H9 (cell line): ENCODE measurements around the gene LAYN. TPM values are rescaled to one million over a fixed set of nuclear protein-coding genes. Genes with fewer than 3 reads are reported as not detected.

Experiments
- DNase-seq: peaks from one replicate; pipeline ENCODE4 v3.0.0-alpha.2; 2017
- H2AFZ ChIP-seq: one replicate; pipeline ENCODE4 v1.6.1; 2013; ENCODE audit warnings: mild to moderate bottlenecking, low read length, control low read depth, moderate library complexity
- H2AK5ac ChIP-seq: 2 replicates; pipeline ENCODE4 v1.6.1; 2013; ENCODE audit warnings: low read length, control low read depth, mixed read lengths; ENCODE audit not compliant: insufficient read length
- H2BK120ac ChIP-seq: one replicate; pipeline ENCODE4 v1.6.1; 2013; ENCODE audit warnings: low read depth, mild to moderate bottlenecking, low read length, control low read depth, inconsistent platforms; ENCODE audit not compliant: poor library complexity, severe bottlenecking
- H2BK12ac ChIP-seq: 2 replicates; pipeline ENCODE4 v1.6.1; 2013; ENCODE audit warnings: low read length, control low read depth, mixed read lengths, low read depth; ENCODE audit not compliant: insufficient read length
- H2BK15ac ChIP-seq: 2 replicates; pipeline ENCODE4 v1.6.1; 2013; ENCODE audit warnings: low read depth, low read length, control low read depth
- H2BK20ac ChIP-seq: one replicate; pipeline ENCODE4 v1.6.1; 2013; ENCODE audit warnings: low read depth, mild to moderate bottlenecking, low read length, control low read depth, inconsistent platforms; ENCODE audit not compliant: poor library complexity, severe bottlenecking
- H2BK5ac ChIP-seq: 2 replicates; pipeline ENCODE4 v1.6.1; 2013; ENCODE audit warnings: low read length, control low read depth, mixed read lengths; ENCODE audit not compliant: insufficient read length
- H3K14ac ChIP-seq: 2 replicates; pipeline ENCODE4 v1.6.1; 2013; ENCODE audit warnings: low read length, control low read depth; ENCODE audit not compliant: insufficient read depth
- H3K18ac ChIP-seq: 2 replicates; pipeline ENCODE4 v1.6.1; 2013; ENCODE audit warnings: low read depth, mild to moderate bottlenecking, mixed read lengths, low read length, control low read depth; ENCODE audit not compliant: insufficient read length
- H3K23ac ChIP-seq: 2 replicates; pipeline ENCODE4 v1.6.1; 2013; ENCODE audit warnings: low read length, control low read depth, mixed read lengths, low read depth; ENCODE audit not compliant: insufficient read length
- H3K23me2 ChIP-seq: 2 replicates; pipeline ENCODE4 v1.6.1; 2013; ENCODE audit warnings: low read depth, mild to moderate bottlenecking, mixed read lengths, low read length, control low read depth; ENCODE audit not compliant: insufficient read length, poor library complexity, severe bottlenecking
- H3K27ac ChIP-seq: 2 replicates; pipeline ENCODE4 v1.5.1; 2013; ENCODE audit warnings: low read length, control low read depth, mixed read lengths, low read depth; ENCODE audit not compliant: insufficient read length
- H3K27me3 ChIP-seq: 2 replicates; pipeline ENCODE4 v1.6.1; 2013; ENCODE audit warnings: low read length, control low read depth, inconsistent platforms; ENCODE audit not compliant: insufficient read depth
- H3K4ac ChIP-seq: 2 replicates; pipeline ENCODE4 v1.6.1; 2013; ENCODE audit warnings: low read depth, mild to moderate bottlenecking, control low read depth, inconsistent platforms, low read length, moderate library complexity
- H3K4me1 ChIP-seq: 2 replicates; pipeline ENCODE4 v1.6.1; 2013; ENCODE audit warnings: low read length, control low read depth, inconsistent platforms; ENCODE audit not compliant: insufficient read depth
- H3K4me2 ChIP-seq: 2 replicates; pipeline ENCODE4 v1.6.1; 2013; ENCODE audit warnings: low read length, control low read depth, mixed read lengths; ENCODE audit not compliant: insufficient read length, insufficient read depth
- H3K56ac ChIP-seq: 2 replicates; pipeline ENCODE4 v1.6.1; 2013; ENCODE audit warnings: low read depth, mild to moderate bottlenecking, mixed read lengths, low read length, control low read depth; ENCODE audit not compliant: insufficient read length
- H3K79me1 ChIP-seq: 2 replicates; pipeline ENCODE4 v1.6.1; 2013; ENCODE audit warnings: low read depth, mild to moderate bottlenecking, moderate library complexity, low read length, control low read depth, inconsistent platforms; ENCODE audit not compliant: insufficient read depth, poor library complexity, severe bottlenecking
- H3K79me2 ChIP-seq: 2 replicates; pipeline ENCODE4 v1.6.1; 2013; ENCODE audit warnings: low read length, control low read depth, inconsistent platforms; ENCODE audit not compliant: insufficient read depth
- H3K9ac ChIP-seq: 2 replicates; pipeline ENCODE4 v1.6.1; 2013; ENCODE audit warnings: low read length, control low read depth, mixed read lengths; ENCODE audit not compliant: insufficient read length; ENCODE audit errors: extremely low read depth
- H3K9me3 ChIP-seq: one replicate; pipeline ENCODE4 v1.6.1; 2013; ENCODE audit warnings: low read depth, low read length, inconsistent platforms; ENCODE audit not compliant: control insufficient read depth
- H3T11ph ChIP-seq: one replicate; pipeline ENCODE4 v1.6.1; 2013; ENCODE audit warnings: mild to moderate bottlenecking, low read length, control low read depth, inconsistent platforms
- H4K20me1 ChIP-seq: one replicate; pipeline ENCODE4 v1.6.1; 2013; ENCODE audit not compliant: control insufficient read depth, insufficient read length, insufficient read depth
- H4K5ac ChIP-seq: 2 replicates; pipeline ENCODE4 v1.6.1; 2013; ENCODE audit warnings: low read depth, mild to moderate bottlenecking, mixed read lengths, low read length, control low read depth; ENCODE audit not compliant: insufficient read length
- H4K8ac ChIP-seq: replicated peaks from 2 replicates; pipeline ENCODE4 v1.6.1; 2013; ENCODE audit warnings: low read length, control low read depth, mixed read lengths, low read depth; ENCODE audit not compliant: insufficient read length
- H4K91ac ChIP-seq: 2 replicates; pipeline ENCODE4 v1.6.1; 2013; ENCODE audit warnings: low read depth, mild to moderate bottlenecking, moderate library complexity, mixed read lengths, low read length, control low read depth; ENCODE audit not compliant: insufficient read length
- H3K27ac Mint-ChIP-seq, 3 experiments: 2 replicates in 2 of 3; 3 replicates in 1 of 3; pipeline ENCODE4 v1.8.0; 2020 to 2021; ENCODE audit warnings: mixed read lengths in 3 of 3, mild to moderate bottlenecking in 1 of 3, moderate library complexity in 1 of 3
- H3K27me3 Mint-ChIP-seq: 2 replicates; pipeline ENCODE4 v1.8.0; 2021; ENCODE audit warnings: low read depth, mild to moderate bottlenecking, moderate library complexity, mixed read lengths
- H3K36me3 Mint-ChIP-seq, 3 experiments: 2 replicates in 2 of 3; 3 replicates in 1 of 3; pipeline ENCODE4 v1.8.0; 2020 to 2021; ENCODE audit warnings: low read depth in 3 of 3, mixed read lengths in 3 of 3; ENCODE audit not compliant: insufficient read depth in 1 of 3
- H3K4me1 Mint-ChIP-seq, 2 experiments: 2 replicates each; pipeline ENCODE4 v1.8.0; 2020; ENCODE audit warnings: mixed read lengths in 2 of 2
- H3K4me3 Mint-ChIP-seq, 2 experiments: 2 replicates in 1 of 2; 3 replicates in 1 of 2; pipeline ENCODE4 v1.8.0; 2020 to 2021; ENCODE audit warnings: mild to moderate bottlenecking in 2 of 2, mixed read lengths in 2 of 2, moderate library complexity in 1 of 2
- H3K9me3 Mint-ChIP-seq, 2 experiments: 2 replicates in 1 of 2; 3 replicates in 1 of 2; pipeline ENCODE4 v1.8.0; 2020; ENCODE audit warnings: mild to moderate bottlenecking in 2 of 2, mixed read lengths in 2 of 2, moderate library complexity in 1 of 2
- WGBS: extraction: QIAGEN DNeasy Blood & Tissue Kit; methylation state at CpG from one replicate; pipeline ENCODE4 v1.1.7; 2013; ENCODE audit warnings: missing lambda C conversion rate, low lambda C conversion rate, mixed read lengths; ENCODE audit not compliant: insufficient read length; ENCODE audit errors: extremely low coverage; 5-methylcytosine and 5-hydroxymethylcytosine counted together
- total RNA-seq: library from RNA; stranded (reverse); gene quantifications from 2 replicates; pipeline ENCODE4 v1.2.1, GENCODE V29; 2021
- TF ChIP-seq, protein P1 (sequence below): fragments of 200-600 bp; sonication (generic); conservative IDR thresholded peaks from 3 replicates; pipeline ENCODE4 v1.8.0; 2021; ENCODE audit warnings: antibody characterized with exemption, mild to moderate bottlenecking

LAYN gene
- total RNA-seq, 1 experiment from 2014 or later, result 3.1 TPM

DNA sequence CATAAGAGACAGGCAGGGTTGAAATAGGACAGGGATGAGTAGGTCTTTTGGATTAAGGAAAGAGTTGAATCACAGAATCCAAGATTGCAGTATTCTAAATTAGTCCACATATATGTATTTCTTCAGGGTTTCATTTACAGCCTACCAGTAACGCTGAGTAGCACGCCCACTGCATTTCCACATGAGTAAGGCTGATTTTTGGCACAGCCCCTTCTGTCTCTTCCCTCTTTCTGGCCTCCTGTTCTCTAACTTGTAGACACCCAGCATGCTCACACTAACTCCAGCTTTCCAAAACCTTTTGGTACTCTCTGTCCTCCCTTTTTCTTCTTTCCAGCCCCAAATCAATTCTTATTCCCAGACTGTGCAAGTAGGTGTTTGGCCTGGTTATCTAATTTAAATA lies 58.0 kb downstream of the LAYN start:
- no peak overlapping the region for H3K4me3 Mint-ChIP-seq
- Histone ChIP-seq H3K79me1 (no peaks in the 10 kb centered on the region), H3K23me2 (peaks cover 11% of the 10 kb centered on the region), H2BK20ac (no peak overlapping the region), H4K20me1 (no peaks in the 10 kb centered on the region), H3K9ac (no peak overlapping the region), H3K23ac (no peak overlapping the region), H3K79me2 (no peaks in the 10 kb centered on the region), H2BK5ac (no peak overlapping the region), H2BK120ac (no peak overlapping the region), H2AK5ac (no peak overlapping the region), H2BK12ac (no peak overlapping the region), H2BK15ac (no peak overlapping the region), H3K9me3 (no peaks in the 10 kb centered on the region), H3K27me3 (peaks cover 4% of the 10 kb centered on the region; the same call in 1 of the 2 replicates), H3T11ph (no peak overlapping the region), H3K56ac (no peak overlapping the region), H4K91ac (no peak overlapping the region), H3K27ac (no peak overlapping the region), H3K14ac (no peak overlapping the region), H3K4me1 (peaks cover 3% of the 10 kb centered on the region; the same call in 1 of the 2 replicates), H3K4me2 (no peak overlapping the region), H3K4ac (no peak overlapping the region), H4K5ac (no peak overlapping the region), H3K18ac (no peak overlapping the region), H4K8ac (no peak overlapping the region), H2AFZ (no peak overlapping the region)
- TF ChIP-seq, protein P1, sequence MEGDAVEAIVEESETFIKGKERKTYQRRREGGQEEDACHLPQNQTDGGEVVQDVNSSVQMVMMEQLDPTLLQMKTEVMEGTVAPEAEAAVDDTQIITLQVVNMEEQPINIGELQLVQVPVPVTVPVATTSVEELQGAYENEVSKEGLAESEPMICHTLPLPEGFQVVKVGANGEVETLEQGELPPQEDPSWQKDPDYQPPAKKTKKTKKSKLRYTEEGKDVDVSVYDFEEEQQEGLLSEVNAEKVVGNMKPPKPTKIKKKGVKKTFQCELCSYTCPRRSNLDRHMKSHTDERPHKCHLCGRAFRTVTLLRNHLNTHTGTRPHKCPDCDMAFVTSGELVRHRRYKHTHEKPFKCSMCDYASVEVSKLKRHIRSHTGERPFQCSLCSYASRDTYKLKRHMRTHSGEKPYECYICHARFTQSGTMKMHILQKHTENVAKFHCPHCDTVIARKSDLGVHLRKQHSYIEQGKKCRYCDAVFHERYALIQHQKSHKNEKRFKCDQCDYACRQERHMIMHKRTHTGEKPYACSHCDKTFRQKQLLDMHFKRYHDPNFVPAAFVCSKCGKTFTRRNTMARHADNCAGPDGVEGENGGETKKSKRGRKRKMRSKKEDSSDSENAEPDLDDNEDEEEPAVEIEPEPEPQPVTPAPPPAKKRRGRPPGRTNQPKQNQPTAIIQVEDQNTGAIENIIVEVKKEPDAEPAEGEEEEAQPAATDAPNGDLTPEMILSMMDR, result no peak
- H3K4me1 Mint-ChIP-seq, result peaks cover 11 to 17% of the 10 kb centered on the region in 2 experiments
- no peak for DNase-seq
- H3K27ac Mint-ChIP-seq, result peak overlapping the region in 1 of 3 experiments; percentile 12; a peak in 1 of 7 replicates
- H3K9me3 Mint-ChIP-seq, result no peaks in the 10 kb centered on the region; a peak in 1 of 5 replicates
- H3K36me3 Mint-ChIP-seq, result no peaks in the 10 kb centered on the region; a peak in 1 of 7 replicates
- WGBS, result no CpG with 5 or more reads among the region's 2 CpGs
- H3K27me3 Mint-ChIP-seq, result peaks cover 26% of the 10 kb centered on the region
